Sigmoid colon (tissue), 7 donors: ENCODE data around the gene MTERF1. TPM values are rescaled to one million over a fixed set of nuclear protein-coding genes. Genes with fewer than 3 reads are reported as not detected.

Experiments
- DNase-seq: peaks from one replicate; pipeline ENCODE4 v3.0.0-alpha.2; 2019
- H3K27ac ChIP-seq, 4 donors: fragments of 200-600 bp; sonication (generic); one replicate each; pipeline ENCODE4 v1.5.1; 2016 to 2019; ENCODE audit warnings: mild to moderate bottlenecking in 1 of 4
- H3K27me3 ChIP-seq, 3 donors: fragments of 200-600 bp; sonication (generic); one replicate each; pipeline ENCODE4 v1.5.1; 2019; ENCODE audit warnings: mild to moderate bottlenecking in 1 of 3
- H3K36me3 ChIP-seq, 4 donors: fragments of 200-600 bp; sonication (generic); one replicate each; pipeline ENCODE4 v1.5.1; 2016 to 2019
- H3K4me1 ChIP-seq, 4 donors: fragments of 200-600 bp; sonication (generic); one replicate each; pipeline ENCODE4 v1.5.1; 2017 to 2019
- H3K4me3 ChIP-seq, 4 donors: fragments of 200-600 bp; sonication (generic); one replicate each; pipeline ENCODE4 v1.5.1; 2017 to 2019; ENCODE audit warnings: mild to moderate bottlenecking in 2 of 4, moderate library complexity in 1 of 4
- H3K9me3 ChIP-seq, 4 donors: fragments of 200-600 bp in 3 of 4; sonication (generic) in 3 of 4; one replicate each; pipeline versions ENCODE4 v1.5.1 to v1.6.1; 2013 to 2019
- CTCF ChIP-seq, 4 experiments: fragments of 450-650 bp in 3 of 4; fragments of 200-600 bp in 1 of 4; IDR thresholded peaks; one replicate each; pipeline ENCODE4 v1.5.1; 2016 to 2019; ENCODE audit warnings: antibody characterized with exemption in 4 of 4, mild to moderate bottlenecking in 3 of 4, moderate library complexity in 2 of 4
- EP300 ChIP-seq, 4 donors: sonication (generic); formaldehyde crosslinking; IDR thresholded peaks; one replicate each; pipeline ENCODE4 v1.6.1; 2017; ENCODE audit warnings: antibody characterized with exemption in 4 of 4
- POLR2A ChIP-seq, 2 donors: fragments of 450-650 bp; IDR thresholded peaks; one replicate each; pipeline ENCODE4 v1.6.1; 2016; ENCODE audit warnings: antibody characterized with exemption in 2 of 2, mild to moderate bottlenecking in 2 of 2, moderate library complexity in 2 of 2
- POLR2AphosphoS5 ChIP-seq, 4 donors: sonication (generic); formaldehyde crosslinking; IDR thresholded peaks; one replicate each; pipeline ENCODE4 v1.6.1; 2017; ENCODE audit warnings: antibody characterized with exemption in 4 of 4
- WGBS, 2 donors: extraction: QIAGEN DNeasy Blood & Tissue Kit; methylation state at CpG; one replicate each; pipeline ENCODE4 v1.1.7; 2013; 5-methylcytosine and 5-hydroxymethylcytosine counted together
- intact Hi-C: fragments of 100-400 bp; cut with DNase I; formaldehyde crosslinking; loops from one replicate; pipeline ENCODE4 v1.15.1; 2023
- polyA plus RNA-seq, 3 donors: library from polyadenylated mRNA; stranded (reverse); fragments of 200-250 nt; gene quantifications; one replicate each; pipeline ENCODE4 v1.2.3, GENCODE V29; 2013
- total RNA-seq, 4 donors: library from RNA; depleted of rRNA; stranded (reverse); fragments of >200 nt; gene quantifications; one replicate each; pipeline ENCODE4 v1.1.0, GENCODE V29; 2016
- donor health status: healthy with polysubstance abuse.
- donor health status: Bipolar disorder and iron deficiency.
- donor health status: healthy.

MTERF1 gene
- total and polyA plus RNA-seq, 7 donors = 6.6 to 11.6 (median 9.5) TPM

GRCh38 chr7:91918356-91918755 lies 37.9 kb upstream of the MTERF1 start:
- Histone ChIP-seq H3K9me3 (no peaks in the 10 kb centered on the region), H3K4me1 (no peaks in the 10 kb centered on the region), H3K27ac (no peak overlapping the region), H3K4me3 (no peak overlapping the region), H3K27me3 (no peaks in the 10 kb centered on the region), H3K36me3 (no peaks in the 10 kb centered on the region)
- WGBS, 2 donors = 78 to 81% methylated on average over 1 of the region's 1 CpG
- DNase-seq = no peak
- no peak for TF ChIP-seq EP300 (IDR thresholded peaks at IDR 0.05)
- no peak for TF ChIP-seq POLR2A (IDR thresholded peaks at IDR 0.05)
- TF ChIP-seq CTCF (IDR thresholded peaks at IDR 0.05) = no peak
- no peak for TF ChIP-seq POLR2AphosphoS5 (IDR thresholded peaks at IDR 0.05)
- intact Hi-C loops = no loop called here

- Histone ChIP-seq H3K4me1 (no peaks in the 10 kb centered on the region), H3K27ac (peak overlapping the region in 3 of 4 donors; percentile 5 to 48 (median 15)), H3K36me3 (no peaks in the 10 kb centered on the region), H3K4me3 (no peak overlapping the region), H3K9me3 (no peaks in the 10 kb centered on the region), H3K27me3 (no peaks in the 10 kb centered on the region)
- 81% methylated on average over 1 of the region's 1 CpG for WGBS, 2 donors
- TF ChIP-seq POLR2A (IDR thresholded peaks at IDR 0.05) (no peak), POLR2AphosphoS5 (IDR thresholded peaks at IDR 0.05) (no peak), EP300 (IDR thresholded peaks at IDR 0.05) (no peak), CTCF (IDR thresholded peaks at IDR 0.05) (no peak)
- DNase-seq = no peak
- intact Hi-C loops = no loop called here
Observed at GRCh38 chr7:91916051-91916440, 35.5 kb upstream of the MTERF1 start.

GRCh38 chr7:91915401-91916050 lies 35.0 kb upstream of the MTERF1 start:
- Histone ChIP-seq H3K9me3 (no peaks in the 10 kb centered on the region), H3K27me3 (no peaks in the 10 kb centered on the region), H3K36me3 (no peaks in the 10 kb centered on the region), H3K27ac (peak overlapping the region in 3 of 4 donors; percentile 5 to 48 (median 15)), H3K4me1 (no peaks in the 10 kb centered on the region), H3K4me3 (no peak overlapping the region)
- TF ChIP-seq POLR2A (IDR thresholded peaks at IDR 0.05) (no peak), CTCF (IDR thresholded peaks at IDR 0.05) (no peak), EP300 (IDR thresholded peaks at IDR 0.05) (no peak), POLR2AphosphoS5 (IDR thresholded peaks at IDR 0.05) (no peak)
- DNase-seq = no peak
- WGBS, 2 donors = 85 to 93% methylated on average over 3 of the region's 3 CpGs
- intact Hi-C loops = no loop called here

GRCh38 chr7:91913612-91914011 lies 33.1 kb upstream of the MTERF1 start:
- Histone ChIP-seq H3K27me3 (no peaks in the 10 kb centered on the region), H3K4me3 (no peak overlapping the region), H3K9me3 (no peaks in the 10 kb centered on the region), H3K36me3 (no peaks in the 10 kb centered on the region), H3K27ac (no peak overlapping the region), H3K4me1 (no peaks in the 10 kb centered on the region)
- 87 to 91% methylated on average over 2 of the region's 2 CpGs for WGBS, 2 donors
- intact Hi-C loops = no loop called here
- no peak for DNase-seq
- no peak for TF ChIP-seq POLR2A (IDR thresholded peaks at IDR 0.05)
- no peak for TF ChIP-seq POLR2AphosphoS5 (IDR thresholded peaks at IDR 0.05)
- TF ChIP-seq EP300 (IDR thresholded peaks at IDR 0.05) = no peak
- no peak for TF ChIP-seq CTCF (IDR thresholded peaks at IDR 0.05)

- H3K4me3 ChIP-seq = no peak overlapping the region
- no peak for TF ChIP-seq EP300 (IDR thresholded peaks at IDR 0.05)
- no peak for TF ChIP-seq POLR2AphosphoS5 (IDR thresholded peaks at IDR 0.05)
- no peak for TF ChIP-seq CTCF (IDR thresholded peaks at IDR 0.05)
- no peak for TF ChIP-seq POLR2A (IDR thresholded peaks at IDR 0.05)
- no peaks in the 10 kb centered on the region for H3K27me3 ChIP-seq
- intact Hi-C loops = no loop called here
- no peaks in the 10 kb centered on the region for H3K9me3 ChIP-seq
- no peak for DNase-seq
- H3K36me3 ChIP-seq = no peaks in the 10 kb centered on the region
- H3K27ac ChIP-seq = no peak overlapping the region
- H3K4me1 ChIP-seq = no peaks in the 10 kb centered on the region
Observed at GRCh38 chr7:91912494-91912893, 32.0 kb upstream of the MTERF1 start.
